Stimulated activated CD4-positive, alpha-beta T cell treated with anti-CD3 and anti-CD28 coated beads, Interleukin-2, amount 100 ng/mL, for 48 hours (primary cell): ENCODE results near the gene CELA3A.
"Not testable (repeated sequence)": the region's sequence is repeated elsewhere in the genome, so short reads cannot be mapped to it uniquely, and the experiment has no call there.

Source experiments
- DNase-seq, 2 donors: peaks; one replicate each; pipeline ENCODE4 v3.0.0-alpha.2; 2020

The CELA3A gene

GRCh38 chr1:22001409-22001808 is at the start of gene CELA3A:
CELA3A (plus strand) TSS chr1:22001657; CDS start chr1:22001675, 18 bp downstream.
- DNase-seq: no peak

GRCh38 chr1:21952786-21953520 is 48.5 kb upstream of the CELA3A start:
- no peak for DNase-seq

- DNase-seq: no peak
Observed at GRCh38 chr1:21955058-21955457, 46.4 kb upstream of the CELA3A start.

DNA sequence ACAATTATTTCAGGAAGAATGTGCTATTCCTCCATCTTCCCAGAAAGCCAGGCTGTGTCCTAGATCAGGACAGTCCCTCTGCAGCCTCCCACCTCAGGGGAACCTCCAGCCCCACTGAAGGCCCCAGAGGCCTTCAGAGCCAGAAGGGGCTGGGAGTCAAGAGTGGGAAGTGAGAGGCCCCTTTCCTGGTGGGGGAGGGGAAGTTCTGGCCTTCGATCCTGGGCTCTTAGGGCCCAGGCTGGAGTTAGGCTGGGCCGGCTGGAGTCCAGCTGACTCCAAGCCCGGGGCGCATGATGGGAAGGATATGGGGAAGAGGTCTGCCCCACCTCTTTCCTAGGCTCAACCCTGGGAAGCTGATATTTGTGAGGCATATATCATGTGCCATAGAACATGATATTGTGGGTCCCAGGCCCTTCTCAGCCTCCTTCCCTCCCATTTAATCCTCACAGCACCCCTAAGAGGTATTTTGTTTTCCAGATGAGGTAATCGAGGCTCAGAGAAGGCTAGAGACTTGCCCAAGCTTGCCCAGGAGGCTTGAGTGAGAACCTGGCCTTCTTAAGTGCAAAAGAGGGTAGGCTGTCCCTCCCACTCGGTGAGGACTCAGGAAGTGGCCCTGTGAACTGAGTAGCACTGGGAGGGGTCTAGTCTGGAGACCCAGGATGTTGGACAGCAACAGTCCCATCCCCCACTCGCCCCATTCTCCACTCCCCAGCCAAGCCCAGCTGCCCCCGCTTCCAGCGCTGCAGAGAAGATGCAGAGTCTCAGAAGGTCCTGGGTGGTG is 45.8 kb upstream of the CELA3A start:
- no peak for DNase-seq

DNA sequence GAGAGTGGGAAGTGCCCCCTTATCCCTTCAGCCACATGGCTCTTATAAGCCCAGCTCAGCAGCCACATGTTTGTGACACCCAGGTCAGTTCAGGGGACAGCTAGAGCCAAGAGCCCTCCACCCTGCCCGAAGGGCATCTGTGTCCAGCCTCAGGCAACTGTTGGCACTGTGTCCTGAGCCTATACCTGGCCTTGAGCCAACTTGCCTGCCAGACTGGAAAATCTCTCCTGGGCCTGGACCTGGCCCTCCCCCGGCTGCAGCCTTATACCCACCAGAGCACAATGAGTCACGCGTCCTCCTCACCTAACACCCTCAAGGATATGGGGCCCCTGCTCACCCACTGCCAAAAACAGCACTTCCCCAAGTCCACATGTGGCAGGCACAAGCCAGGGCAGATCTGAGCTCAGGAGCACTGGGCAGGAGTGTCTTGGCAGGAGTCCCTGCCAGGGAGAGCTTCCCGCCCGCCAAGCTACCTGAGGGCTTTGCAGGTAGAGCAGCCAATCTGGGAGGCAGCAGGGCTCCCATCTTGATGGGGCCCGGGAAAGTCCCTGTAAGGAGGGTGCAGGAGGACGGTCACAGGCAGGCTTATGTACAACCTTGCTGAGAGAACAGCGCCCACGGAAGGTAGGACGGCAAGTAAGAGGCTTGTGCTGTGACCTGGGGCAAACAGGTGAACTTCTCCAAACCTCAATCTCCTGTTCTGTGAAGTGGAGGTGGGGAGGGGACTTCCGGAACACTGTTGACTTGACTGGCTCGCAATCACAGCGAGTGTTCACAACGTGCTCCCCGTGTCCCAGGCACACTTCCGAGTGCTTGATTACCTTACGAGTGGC is 44.5 kb upstream of the CELA3A start:
- DNase-seq: peak; percentile 11 to 13

GRCh38 chr1:21961337-21961736 is 40.1 kb upstream of the CELA3A start:
- no peak for DNase-seq

GRCh38 chr1:21961799-21962198 is 39.7 kb upstream of the CELA3A start:
- no peak for DNase-seq

DNA sequence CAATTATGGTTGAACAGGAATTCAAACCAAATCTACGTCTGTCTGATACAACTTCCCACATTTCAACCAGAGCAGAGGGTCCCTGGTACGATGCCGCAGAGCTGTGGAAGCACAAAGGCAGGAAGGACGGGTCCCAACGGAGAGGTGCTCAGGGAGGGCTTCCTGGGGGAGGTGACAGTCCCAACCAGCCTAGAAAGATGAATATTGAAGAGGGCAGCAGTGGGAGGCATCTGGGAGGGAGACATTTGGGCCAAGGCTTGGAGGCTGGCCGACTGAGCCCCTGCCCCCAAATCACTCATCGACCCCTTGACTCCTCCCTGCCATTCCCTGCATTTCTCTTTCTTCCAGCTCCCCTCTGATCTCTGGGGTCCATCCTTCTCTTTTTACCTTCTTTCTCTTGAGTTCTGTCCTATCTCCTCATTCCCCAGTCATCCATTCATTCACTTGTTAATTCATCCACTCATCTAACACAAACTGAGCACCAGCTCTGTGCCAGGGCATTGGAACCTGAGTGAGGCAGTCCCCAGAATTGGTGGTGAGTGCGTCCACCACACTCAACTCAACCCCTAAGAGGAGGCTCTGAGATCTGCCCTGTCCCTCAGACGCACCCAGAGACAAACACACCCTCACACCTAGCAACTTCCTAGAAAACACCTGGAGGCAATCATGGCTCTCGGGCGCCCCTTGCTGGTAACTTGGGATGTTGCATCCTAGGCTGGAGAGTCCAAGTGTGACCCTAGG is 37.8 kb upstream of the CELA3A start:
- peak; percentile 84 to 90 for DNase-seq

DNA sequence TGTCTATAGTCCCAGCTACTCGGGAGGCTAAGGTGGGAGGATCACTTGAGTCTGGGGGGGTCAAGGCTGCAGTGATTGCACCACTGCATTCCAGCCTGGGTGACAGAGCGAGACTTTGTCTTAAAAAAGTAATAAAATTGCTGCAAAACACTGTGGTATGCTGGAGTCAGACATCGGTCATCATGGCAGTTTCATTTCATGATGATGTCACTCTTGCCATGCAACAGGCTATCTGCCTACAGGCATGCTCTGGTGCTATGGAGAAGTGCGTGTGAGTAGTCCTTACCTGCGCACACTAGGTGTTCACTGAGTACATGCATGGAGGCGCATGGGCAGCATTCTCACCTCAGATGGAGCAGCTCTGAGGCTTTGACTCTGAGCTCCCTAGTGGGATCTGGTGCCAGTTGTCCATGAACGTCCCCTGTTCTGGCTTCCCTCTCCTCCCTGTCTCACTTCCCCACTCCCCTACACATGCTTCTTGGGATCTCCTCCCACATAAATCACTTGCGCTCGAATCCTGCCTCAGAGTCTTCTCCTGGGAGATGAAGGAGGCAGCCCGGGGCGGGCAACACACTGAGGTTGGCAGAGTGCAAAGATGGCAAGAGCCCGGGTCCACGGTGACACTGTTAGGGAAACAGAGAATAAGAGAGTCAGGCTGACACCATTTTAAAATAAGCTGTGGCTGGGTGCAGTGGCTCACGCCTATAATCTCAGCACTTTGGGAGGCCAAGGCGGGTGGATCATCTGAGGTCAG is 35.0 kb upstream of the CELA3A start:
- no peak for DNase-seq

DNA sequence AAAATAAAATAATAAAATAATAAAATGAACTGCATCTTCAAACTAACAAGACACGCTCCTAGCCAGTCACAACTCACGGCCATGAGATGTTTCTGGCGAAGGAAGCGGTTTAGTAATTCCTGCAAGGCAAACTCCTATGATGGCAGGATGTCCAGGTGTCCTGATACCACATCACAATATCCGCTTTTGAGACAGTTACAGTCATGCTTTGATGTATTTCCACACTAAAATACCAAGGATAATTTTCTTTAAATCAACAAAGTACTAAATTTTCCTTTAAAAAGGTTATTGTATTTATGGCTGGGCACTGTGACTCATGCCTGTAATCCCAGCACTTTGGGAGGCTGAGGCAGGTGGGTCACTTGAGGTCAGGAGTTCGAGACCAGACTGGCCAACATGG is 34.2 kb upstream of the CELA3A start:
- not testable (repeated sequence) for DNase-seq

DNA sequence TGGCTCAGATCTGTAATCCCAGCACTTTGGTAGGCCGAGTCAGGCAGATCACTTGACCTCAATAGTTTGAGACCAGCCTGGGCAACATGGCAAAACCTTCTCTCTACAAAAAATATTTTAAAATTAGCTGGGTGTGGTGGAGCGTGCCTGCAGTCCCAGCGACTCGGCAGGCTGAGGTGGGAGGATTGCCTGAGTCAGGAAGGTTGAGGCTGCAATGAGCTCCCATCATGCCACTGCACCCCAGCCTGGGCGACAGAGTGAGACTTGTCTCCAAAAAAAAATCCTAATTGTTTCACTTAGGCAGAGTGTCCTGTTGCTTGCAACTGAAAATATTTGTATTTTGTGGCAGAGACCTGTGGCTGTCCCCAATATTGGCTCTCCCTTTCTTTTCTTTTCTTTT is 32.4 kb upstream of the CELA3A start:
- not testable (repeated sequence) for DNase-seq

DNA sequence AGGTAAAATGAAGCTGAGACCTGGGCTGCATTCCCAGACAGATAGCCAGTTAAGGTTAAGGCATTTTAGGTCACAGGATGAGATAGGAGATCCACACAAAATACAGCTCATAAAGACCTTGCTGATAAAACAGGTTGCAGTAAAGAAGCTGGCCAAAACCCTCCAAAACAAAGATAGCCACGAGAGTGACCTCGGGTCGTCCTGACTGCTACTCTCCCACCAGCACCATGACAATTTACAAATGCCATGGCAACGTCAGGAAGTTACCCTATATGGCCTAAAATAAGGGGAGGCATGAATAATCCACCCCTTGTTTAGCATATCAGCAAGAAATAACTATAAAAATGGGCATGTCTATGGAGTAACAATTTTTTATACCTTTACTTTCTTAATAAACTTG is 30.9 kb upstream of the CELA3A start:
- DNase-seq: not testable (repeated sequence)

GRCh38 chr1:21972973-21973441 is 28.4 kb upstream of the CELA3A start:
- not testable (repeated sequence) for DNase-seq

DNA sequence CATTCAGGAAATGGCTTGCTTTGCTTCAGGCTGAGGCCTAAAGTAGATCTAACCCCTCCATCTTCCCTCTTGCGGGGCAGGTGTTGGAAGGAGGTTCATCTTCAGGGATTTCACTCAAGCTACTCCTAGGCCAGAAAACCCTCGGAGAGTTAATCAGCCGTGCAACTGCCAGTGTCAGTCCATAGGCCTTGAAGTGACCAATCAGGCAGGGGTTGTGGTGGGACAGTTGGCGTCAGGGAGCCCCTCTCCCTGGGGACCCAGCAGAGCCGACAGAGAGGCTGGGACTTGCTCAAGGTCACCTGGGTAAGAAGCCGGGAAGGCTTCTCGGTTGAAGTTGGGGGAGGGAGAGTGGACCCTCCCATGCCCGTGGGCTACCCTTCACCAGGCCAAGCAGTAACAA is 27.5 kb upstream of the CELA3A start:
- not testable (repeated sequence) for DNase-seq

DNA sequence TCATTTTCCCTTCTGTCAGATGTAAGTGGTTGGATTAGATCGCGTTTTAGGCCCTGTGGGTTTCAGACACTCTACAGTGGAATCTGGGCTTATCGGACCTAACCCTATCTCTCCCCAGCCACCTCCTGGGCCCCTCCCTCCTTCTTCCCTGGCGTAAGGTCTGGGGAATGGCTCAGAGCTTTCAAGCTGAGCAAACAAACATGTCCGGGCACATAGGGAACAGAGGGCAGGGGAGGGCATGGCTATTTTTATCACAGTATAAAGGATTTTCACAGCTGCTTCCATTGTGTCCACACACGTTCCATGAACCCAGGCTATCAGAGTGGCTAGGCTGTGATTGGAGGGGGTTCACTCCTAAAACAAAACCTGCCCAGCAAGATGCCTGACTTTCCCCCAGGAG is 26.8 kb upstream of the CELA3A start:
- not testable (repeated sequence) for DNase-seq

- not testable (repeated sequence) for DNase-seq
Observed at GRCh38 chr1:21975296-21975695, 26.2 kb upstream of the CELA3A start.

GRCh38 chr1:21976703-21977239 is 24.7 kb upstream of the CELA3A start, which contains the start of gene CELA3B:
CELA3B (plus strand) TSS chr1:21977022; CDS start chr1:21977040, 18 bp downstream.
- DNase-seq: not testable (repeated sequence)

DNA sequence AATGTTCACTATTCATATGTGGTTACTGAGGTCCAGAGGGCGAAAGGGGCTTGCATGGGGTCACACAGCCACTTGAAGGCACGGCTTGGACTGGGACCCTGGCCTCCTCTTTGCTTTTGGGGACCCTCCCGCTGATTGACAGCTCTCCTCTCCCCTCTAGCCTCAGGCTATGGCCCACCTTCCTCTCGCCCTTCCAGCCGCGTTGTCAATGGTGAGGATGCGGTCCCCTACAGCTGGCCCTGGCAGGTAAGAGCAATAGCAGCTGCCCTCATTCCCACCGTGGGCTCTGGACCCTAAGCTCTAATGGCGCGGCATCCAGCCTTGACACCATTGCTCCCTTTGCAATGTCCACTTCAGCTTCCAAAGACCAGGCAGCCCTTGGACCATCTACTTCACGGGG is 23.2 kb upstream of the CELA3A start:
- DNase-seq: not testable (repeated sequence)

DNA sequence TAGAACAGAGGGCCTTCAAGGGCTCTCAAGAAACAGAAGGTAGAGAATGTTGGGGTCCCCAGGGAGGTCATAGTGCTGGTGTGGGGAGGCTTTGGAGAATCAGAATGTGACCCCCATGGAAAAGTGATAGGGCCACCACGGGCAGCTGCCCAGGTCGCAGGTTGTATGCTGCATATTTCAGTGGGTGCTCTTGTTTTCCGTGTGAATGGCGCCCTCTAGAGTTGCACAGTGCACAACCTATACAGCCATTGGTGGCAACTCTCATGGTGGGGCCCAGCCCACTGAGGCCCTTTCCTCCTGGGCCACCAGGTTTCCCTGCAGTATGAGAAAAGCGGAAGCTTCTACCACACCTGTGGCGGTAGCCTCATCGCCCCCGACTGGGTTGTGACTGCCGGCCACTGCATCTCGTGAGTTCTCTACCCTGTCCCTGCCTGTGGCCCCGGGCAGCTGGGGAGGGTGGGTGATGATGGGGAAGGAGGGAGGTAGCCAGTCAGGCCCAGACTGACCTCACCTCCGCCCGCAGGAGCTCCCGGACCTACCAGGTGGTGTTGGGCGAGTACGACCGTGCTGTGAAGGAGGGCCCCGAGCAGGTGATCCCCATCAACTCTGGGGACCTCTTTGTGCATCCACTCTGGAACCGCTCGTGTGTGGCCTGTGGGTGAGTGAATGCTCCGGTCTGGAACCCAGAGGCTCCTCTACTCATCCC is 20.8 kb upstream of the CELA3A start:
- DNase-seq: not testable (repeated sequence)

DNA sequence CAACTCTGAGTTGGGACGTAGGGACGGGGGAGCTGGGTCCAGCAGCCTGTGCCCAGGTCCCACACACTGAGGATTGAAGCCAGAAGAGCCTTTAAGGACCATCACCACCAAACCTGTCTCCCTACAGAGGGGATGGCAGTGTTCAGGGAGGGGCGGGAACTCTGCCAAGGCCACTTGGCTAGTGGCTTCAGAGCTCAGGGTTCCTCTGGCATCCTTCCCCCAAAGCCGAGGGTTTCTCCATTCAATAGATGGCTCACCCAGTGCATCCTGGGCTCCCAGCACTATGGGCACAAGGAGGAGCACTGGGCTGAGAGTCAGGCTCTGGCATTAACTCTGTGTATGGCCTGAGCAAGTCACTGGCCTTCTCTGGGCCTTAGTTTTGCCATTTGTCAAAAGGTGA is 20.2 kb upstream of the CELA3A start:
- DNase-seq: not testable (repeated sequence)
